ENCODE measurements around the gene CALHM4. TPM values are rescaled to one million over a fixed set of nuclear protein-coding genes. Genes with fewer than 3 reads are reported as not detected.

Gene CALHM4
- polyA plus RNA-seq, 1 experiment: not detected

DNA sequence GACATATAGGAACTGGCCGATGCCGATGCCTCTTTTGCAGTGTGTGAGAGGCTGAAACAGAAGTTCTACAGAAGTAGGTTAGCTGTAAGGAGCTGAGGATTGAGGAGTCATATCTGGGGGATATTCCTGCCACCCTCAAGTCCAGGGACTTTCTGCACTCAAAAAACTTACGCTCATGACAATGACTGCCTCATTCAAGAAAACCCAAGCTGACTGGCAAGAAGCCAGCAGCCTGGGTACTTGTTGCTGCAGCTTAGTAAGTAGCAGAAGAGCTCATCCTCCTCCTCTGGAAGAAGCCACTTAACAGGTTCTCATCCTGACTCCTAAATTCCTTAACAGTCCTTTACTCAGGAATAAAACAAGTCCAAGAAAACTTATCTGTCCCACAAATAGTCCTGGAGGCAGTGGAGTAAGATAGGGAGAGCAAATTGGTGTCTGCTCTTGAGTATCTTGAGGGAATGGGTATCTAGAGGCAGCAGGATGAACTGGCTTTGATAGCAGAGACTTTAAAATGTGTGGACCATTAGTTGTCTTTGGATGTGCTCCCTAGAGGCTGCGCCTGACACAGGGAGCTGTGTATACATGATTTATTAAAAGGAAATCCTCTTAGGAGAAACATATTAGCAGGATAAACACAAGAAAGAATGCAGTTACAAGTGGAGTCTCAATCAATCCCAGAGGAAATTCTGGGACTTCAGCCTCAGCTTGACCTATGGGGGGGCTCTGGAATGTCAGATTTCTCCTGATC, 34.8 kb upstream of the CALHM4 start:
- CTCF ChIA-PET: interaction anchor here (0.6 to 9.0 kb wide), 5 partner anchors 15 to 252 kb away, joined by 3 to 75 read pairs (median 7); no protein-coding TSS in a partner anchor
- TF ChIP-seq, protein P1, sequence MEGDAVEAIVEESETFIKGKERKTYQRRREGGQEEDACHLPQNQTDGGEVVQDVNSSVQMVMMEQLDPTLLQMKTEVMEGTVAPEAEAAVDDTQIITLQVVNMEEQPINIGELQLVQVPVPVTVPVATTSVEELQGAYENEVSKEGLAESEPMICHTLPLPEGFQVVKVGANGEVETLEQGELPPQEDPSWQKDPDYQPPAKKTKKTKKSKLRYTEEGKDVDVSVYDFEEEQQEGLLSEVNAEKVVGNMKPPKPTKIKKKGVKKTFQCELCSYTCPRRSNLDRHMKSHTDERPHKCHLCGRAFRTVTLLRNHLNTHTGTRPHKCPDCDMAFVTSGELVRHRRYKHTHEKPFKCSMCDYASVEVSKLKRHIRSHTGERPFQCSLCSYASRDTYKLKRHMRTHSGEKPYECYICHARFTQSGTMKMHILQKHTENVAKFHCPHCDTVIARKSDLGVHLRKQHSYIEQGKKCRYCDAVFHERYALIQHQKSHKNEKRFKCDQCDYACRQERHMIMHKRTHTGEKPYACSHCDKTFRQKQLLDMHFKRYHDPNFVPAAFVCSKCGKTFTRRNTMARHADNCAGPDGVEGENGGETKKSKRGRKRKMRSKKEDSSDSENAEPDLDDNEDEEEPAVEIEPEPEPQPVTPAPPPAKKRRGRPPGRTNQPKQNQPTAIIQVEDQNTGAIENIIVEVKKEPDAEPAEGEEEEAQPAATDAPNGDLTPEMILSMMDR (IDR thresholded peaks at IDR 0.05; ENCODE audit: low read depth, low read length): no peak
- no peak for DNase-seq (ENCODE audit: low read depth, low spot score)
- Histone ChIP-seq H3K27ac (ENCODE audit: low read depth, low read length) (no peak overlapping the region), H3K27me3 (ENCODE audit: control insufficient read depth, insufficient read depth, low read length) (no peaks in the 10 kb centered on the region), H3K4me3 (ENCODE audit: low read depth, low read length) (no peak overlapping the region), H3K9me3 (ENCODE audit: control insufficient read depth, insufficient read depth, low read length) (no peaks in the 10 kb centered on the region)
- POLR2A ChIA-PET: interaction anchor here (0.6 kb wide), 1 partner anchor 64 kb away, joined by 4 read pairs; no protein-coding TSS in a partner anchor

- CTCF ChIA-PET: interaction anchor here (1.0 to 2.6 kb wide), 5 partner anchors 10 to 255 kb away, joined by 4 to 17 read pairs (median 6); partner anchors contain the start of gene CALHM5
- TF ChIP-seq, protein P1 (IDR thresholded peaks at IDR 0.05; ENCODE audit: low read depth, low read length): no peak
- POLR2A ChIA-PET: no interaction called here
- Histone ChIP-seq H3K27ac (ENCODE audit: low read depth, low read length) (no peak overlapping the region), H3K4me3 (ENCODE audit: low read depth, low read length) (no peak overlapping the region), H3K27me3 (ENCODE audit: control insufficient read depth, insufficient read depth, low read length) (no peaks in the 10 kb centered on the region), H3K9me3 (ENCODE audit: control insufficient read depth, insufficient read depth, low read length) (no peaks in the 10 kb centered on the region)
- DNase-seq (ENCODE audit: low read depth, low spot score): no peak
These were observed 30.7 kb upstream of the CALHM4 start for GRCh38 chr6:116522896-116523295.

DNA sequence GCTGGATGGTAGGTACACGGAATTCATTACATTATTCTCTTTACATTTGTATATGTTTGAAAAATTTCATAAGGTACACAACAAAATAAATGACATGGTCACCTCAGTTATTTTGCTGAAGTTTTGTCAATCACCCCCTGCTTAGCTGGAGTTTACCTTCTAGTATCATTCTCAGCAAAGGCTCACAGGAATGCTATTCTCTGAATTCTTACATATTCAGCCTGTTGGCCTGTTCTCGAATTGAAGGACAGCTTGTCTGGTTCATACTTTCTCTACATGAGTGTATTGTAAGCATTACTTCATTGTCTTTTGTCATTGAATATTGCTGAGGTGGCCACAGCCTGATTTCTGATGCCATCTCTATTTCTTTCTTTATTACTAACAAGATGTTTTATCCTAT, 29.3 kb upstream of the CALHM4 start:
- H3K4me3 ChIP-seq (ENCODE audit: low read depth, low read length): no peak overlapping the region
- ChIA-PET CTCF (interaction anchor here (1.4 to 1.5 kb wide), 2 partner anchors 9 to 13 kb away, joined by 3 to 4 read pairs; no protein-coding TSS in a partner anchor), POLR2A (no interaction called here)
- no peak overlapping the region for H3K27ac ChIP-seq (ENCODE audit: low read depth, low read length)
- no peaks in the 10 kb centered on the region for H3K27me3 ChIP-seq (ENCODE audit: control insufficient read depth, insufficient read depth, low read length)
- TF ChIP-seq, protein P1 (IDR thresholded peaks at IDR 0.05; ENCODE audit: low read depth, low read length): no peak
- DNase-seq (ENCODE audit: low read depth, low spot score): no peak
- no peaks in the 10 kb centered on the region for H3K9me3 ChIP-seq (ENCODE audit: control insufficient read depth, insufficient read depth, low read length)

- ChIA-PET POLR2A (no interaction called here), CTCF (interaction anchor here (1.2 to 2.2 kb wide), 2 partner anchors 16 to 240 kb away, joined by 5 to 6 read pairs; partner anchors contain the start of gene CALHM5)
- DNase-seq (ENCODE audit: low read depth, low spot score): no peak
- Histone ChIP-seq H3K4me3 (ENCODE audit: low read depth, low read length) (no peak overlapping the region), H3K9me3 (ENCODE audit: control insufficient read depth, insufficient read depth, low read length) (no peaks in the 10 kb centered on the region), H3K27me3 (ENCODE audit: control insufficient read depth, insufficient read depth, low read length) (no peaks in the 10 kb centered on the region), H3K27ac (ENCODE audit: low read depth, low read length) (no peak overlapping the region)
- TF ChIP-seq, protein P1 (IDR thresholded peaks at IDR 0.05; ENCODE audit: low read depth, low read length): no peak
These were observed 25.4 kb upstream of the CALHM4 start for GRCh38 chr6:116528133-116528532.

- CTCF ChIA-PET: interaction anchor here (1.2 to 2.2 kb wide), 3 partner anchors 17 to 260 kb away, joined by 4 to 6 read pairs (median 5); partner anchors contain the start of gene CALHM5
- no peak overlapping the region for H3K4me3 ChIP-seq (ENCODE audit: low read depth, low read length)
- TF ChIP-seq, protein P1 (IDR thresholded peaks at IDR 0.05; ENCODE audit: low read depth, low read length): no peak
- DNase-seq (ENCODE audit: low read depth, low spot score): no peak
- POLR2A ChIA-PET: interaction anchor here (1.1 kb wide), 1 partner anchor 42 kb away, joined by 3 read pairs; the partner anchor contains the start of gene RWDD1
- H3K9me3 ChIP-seq (ENCODE audit: control insufficient read depth, insufficient read depth, low read length): no peaks in the 10 kb centered on the region
- H3K27me3 ChIP-seq (ENCODE audit: control insufficient read depth, insufficient read depth, low read length): no peaks in the 10 kb centered on the region
- no peak overlapping the region for H3K27ac ChIP-seq (ENCODE audit: low read depth, low read length)
These were observed 24.8 kb upstream of the CALHM4 start for GRCh38 chr6:116528780-116529179.

Data from AG04450 (cell line).